GM12878 (cell line): ENCODE results near the gene PRRC2A. TPM values are rescaled to one million over a fixed set of nuclear protein-coding genes. Genes with fewer than 3 reads are reported as not detected.

Source experiments
- JUNB ChIP-seq: IDR thresholded peaks from 2 replicates; pipeline ENCODE4 v1.6.1; 2016; ENCODE audit warnings: antibody characterized with exemption, mild to moderate bottlenecking
- KDM1A ChIP-seq: fragments of 200-600 bp; sonication (generic); IDR thresholded peaks from 2 replicates; pipeline ENCODE4 v1.6.1; 2016; ENCODE audit warnings: borderline replicate concordance
- MXI1 ChIP-seq: fragments of 150-350 bp; IDR thresholded peaks from 2 replicates; pipeline ENCODE4 v1.6.1; 2011; ENCODE audit warnings: low read depth, mild to moderate bottlenecking, inconsistent platforms, low read length, improper control_type of control experiment
- SRF ChIP-seq, 2 experiments: IDR thresholded peaks; 2 replicates each; pipeline ENCODE4 v1.6.1; 2011; ENCODE audit warnings: low read depth in 2 of 2, low read length in 2 of 2, mild to moderate bottlenecking in 1 of 2, moderate library complexity in 1 of 2
- YY1 ChIP-seq: IDR thresholded peaks from 2 replicates; pipeline ENCODE4 v1.6.1; 2011; ENCODE audit warnings: low read depth, mild to moderate bottlenecking, low read length
- ZZZ3 ChIP-seq: IDR thresholded peaks from 2 replicates; pipeline ENCODE4 v1.6.1; 2011; ENCODE audit warnings: low read depth; ENCODE audit not compliant: control insufficient read depth, insufficient read length
- polyA plus RNA-seq, 11 experiments: library from polyadenylated mRNA; depleted of rRNA in 4 of 11; unstranded in 6 of 11; stranded (reverse) in 5 of 11; fragments of >200 nt; fragmentation: Nextera tagmentation in 4 of 11; fragmentation: Illumina TruSeq in 1 of 11; extraction: Ambion mirVana in 4 of 11; extraction: Trizol in 1 of 11; gene quantifications; 1 replicate in 1 of 11; 2 replicates in 10 of 11; pipeline versions ENCODE4 v1.2.1 to v1.2.3, GENCODE V29; 2011 to 2016; ENCODE audit warnings: inconsistent platforms in 2 of 11, missing spikeins in 2 of 11, low read depth in 1 of 11
- total RNA-seq, 4 experiments: library from RNA; depleted of rRNA in 3 of 4; stranded (reverse); fragments of >200 nt in 3 of 4; fragmentation: Illumina TruSeq in 1 of 4; extraction: Trizol in 1 of 4; gene quantifications; 2 replicates each; pipeline versions ENCODE4 v1.2.1 to v1.2.3, GENCODE V29; 2013 to 2021
- TF ChIP-seq, protein P1 (sequence below), 3 experiments: IDR thresholded peaks in 2 of 3; conservative IDR thresholded peaks in 1 of 3; 2 replicates each; pipeline ENCODE4 v1.5.1; 2011; ENCODE audit warnings: low read depth in 3 of 3, low read length in 3 of 3, mild to moderate bottlenecking in 3 of 3, control low read depth in 2 of 3, moderate library complexity in 2 of 3, inconsistent platforms in 1 of 3, mixed read lengths in 1 of 3; ENCODE audit not compliant: control insufficient read depth in 2 of 3, insufficient read depth in 1 of 3; ENCODE audit errors: extremely low read depth in 1 of 3
- TF ChIP-seq, protein P2 (sequence below): fragments of 450-650 bp; formaldehyde crosslinking; IDR thresholded peaks from 2 replicates; pipeline ENCODE4 v1.5.0; 2022; ENCODE audit warnings: mild to moderate bottlenecking, missing genetic modification characterization

PRRC2A gene
- total and polyA plus RNA-seq, 10 of the 15 experiments (the other 5 are each of a cell fraction or from before 2014, with no cell fraction given) = 0.40 to 244 (median 61.3) TPM

DNA sequence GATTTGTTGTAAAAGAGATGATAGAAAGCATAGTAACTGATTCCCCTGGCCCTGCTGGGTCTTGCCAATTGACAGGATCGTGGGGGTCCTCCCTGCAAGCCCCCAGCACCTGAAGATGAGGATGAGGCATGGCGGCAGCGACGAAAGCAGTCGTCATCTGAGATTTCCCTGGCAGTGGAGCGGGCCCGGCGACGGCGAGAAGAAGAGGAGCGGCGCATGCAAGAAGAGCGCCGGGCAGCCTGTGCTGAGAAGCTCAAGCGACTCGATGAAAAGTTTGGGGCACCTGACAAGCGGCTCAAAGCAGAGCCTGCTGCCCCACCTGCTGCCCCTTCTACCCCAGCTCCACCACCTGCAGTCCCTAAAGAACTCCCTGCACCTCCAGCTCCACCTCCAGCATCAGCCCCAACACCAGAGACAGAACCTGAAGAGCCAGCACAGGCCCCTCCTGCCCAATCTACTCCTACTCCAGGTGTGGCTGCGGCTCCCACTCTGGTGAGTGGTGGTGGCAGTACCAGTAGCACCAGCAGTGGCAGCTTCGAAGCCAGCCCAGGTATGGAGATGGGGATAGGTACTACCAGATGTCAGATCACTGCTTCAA is 7.3 kb downstream of the PRRC2A start (continued):
- TF ChIP-seq, protein P1, sequence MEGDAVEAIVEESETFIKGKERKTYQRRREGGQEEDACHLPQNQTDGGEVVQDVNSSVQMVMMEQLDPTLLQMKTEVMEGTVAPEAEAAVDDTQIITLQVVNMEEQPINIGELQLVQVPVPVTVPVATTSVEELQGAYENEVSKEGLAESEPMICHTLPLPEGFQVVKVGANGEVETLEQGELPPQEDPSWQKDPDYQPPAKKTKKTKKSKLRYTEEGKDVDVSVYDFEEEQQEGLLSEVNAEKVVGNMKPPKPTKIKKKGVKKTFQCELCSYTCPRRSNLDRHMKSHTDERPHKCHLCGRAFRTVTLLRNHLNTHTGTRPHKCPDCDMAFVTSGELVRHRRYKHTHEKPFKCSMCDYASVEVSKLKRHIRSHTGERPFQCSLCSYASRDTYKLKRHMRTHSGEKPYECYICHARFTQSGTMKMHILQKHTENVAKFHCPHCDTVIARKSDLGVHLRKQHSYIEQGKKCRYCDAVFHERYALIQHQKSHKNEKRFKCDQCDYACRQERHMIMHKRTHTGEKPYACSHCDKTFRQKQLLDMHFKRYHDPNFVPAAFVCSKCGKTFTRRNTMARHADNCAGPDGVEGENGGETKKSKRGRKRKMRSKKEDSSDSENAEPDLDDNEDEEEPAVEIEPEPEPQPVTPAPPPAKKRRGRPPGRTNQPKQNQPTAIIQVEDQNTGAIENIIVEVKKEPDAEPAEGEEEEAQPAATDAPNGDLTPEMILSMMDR (IDR thresholded peaks at IDR 0.05 in 2 of 3, conservative IDR thresholded peaks at IDR 0.05 in 1 of 3; ENCODE audit: control insufficient read depth in 2 of 3, extremely low read depth in 1 of 3, insufficient read depth in 1 of 3, low read depth in 3 of 3, low read length in 3 of 3) = no peak
- TF ChIP-seq YY1 (no peak), MXI1 (no peak), SRF (IDR thresholded peaks at IDR 0.05; ENCODE audit: low read depth in 2 of 2, low read length in 2 of 2) (no peak), JUNB (no peak), ZZZ3 (no peak), KDM1A (no peak)
- TF ChIP-seq, protein P2, sequence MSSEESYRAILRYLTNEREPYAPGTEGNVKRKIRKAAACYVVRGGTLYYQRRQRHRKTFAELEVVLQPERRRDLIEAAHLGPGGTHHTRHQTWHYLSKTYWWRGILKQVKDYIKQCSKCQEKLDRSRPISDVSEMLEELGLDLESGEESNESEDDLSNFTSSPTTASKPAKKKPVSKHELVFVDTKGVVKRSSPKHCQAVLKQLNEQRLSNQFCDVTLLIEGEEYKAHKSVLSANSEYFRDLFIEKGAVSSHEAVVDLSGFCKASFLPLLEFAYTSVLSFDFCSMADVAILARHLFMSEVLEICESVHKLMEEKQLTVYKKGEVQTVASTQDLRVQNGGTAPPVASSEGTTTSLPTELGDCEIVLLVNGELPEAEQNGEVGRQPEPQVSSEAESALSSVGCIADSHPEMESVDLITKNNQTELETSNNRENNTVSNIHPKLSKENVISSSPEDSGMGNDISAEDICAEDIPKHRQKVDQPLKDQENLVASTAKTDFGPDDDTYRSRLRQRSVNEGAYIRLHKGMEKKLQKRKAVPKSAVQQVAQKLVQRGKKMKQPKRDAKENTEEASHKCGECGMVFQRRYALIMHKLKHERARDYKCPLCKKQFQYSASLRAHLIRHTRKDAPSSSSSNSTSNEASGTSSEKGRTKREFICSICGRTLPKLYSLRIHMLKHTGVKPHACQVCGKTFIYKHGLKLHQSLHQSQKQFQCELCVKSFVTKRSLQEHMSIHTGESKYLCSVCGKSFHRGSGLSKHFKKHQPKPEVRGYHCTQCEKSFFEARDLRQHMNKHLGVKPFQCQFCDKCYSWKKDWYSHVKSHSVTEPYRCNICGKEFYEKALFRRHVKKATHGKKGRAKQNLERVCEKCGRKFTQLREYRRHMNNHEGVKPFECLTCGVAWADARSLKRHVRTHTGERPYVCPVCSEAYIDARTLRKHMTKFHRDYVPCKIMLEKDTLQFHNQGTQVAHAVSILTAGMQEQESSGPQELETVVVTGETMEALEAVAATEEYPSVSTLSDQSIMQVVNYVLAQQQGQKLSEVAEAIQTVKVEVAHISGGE (CRISPR knock-in tag) = no peak
- TF ChIP-seq, all 136 proteins: peak for 0
